Mesendoderm (in vitro differentiated cells): Measurements from ENCODE around the gene CEP41.

Experiments
- DNase-seq: peaks from one replicate; pipeline ENCODE4 v3.0.0; 2013
- H2AK5ac ChIP-seq: 2 replicates; pipeline ENCODE4 v1.6.1; 2013; ENCODE audit warnings: low read length, inconsistent platforms
- H2BK120ac ChIP-seq: 2 replicates; pipeline ENCODE4 v1.6.1; 2013; ENCODE audit warnings: low read depth, mild to moderate bottlenecking, low read length, moderate library complexity, mixed read lengths
- H2BK15ac ChIP-seq: replicated peaks from 2 replicates; pipeline ENCODE4 v1.6.1; 2013; ENCODE audit warnings: low read depth, mild to moderate bottlenecking, moderate library complexity
- H2BK5ac ChIP-seq: 2 replicates; pipeline ENCODE4 v1.6.1; 2013; ENCODE audit warnings: low read length, inconsistent platforms
- H3K18ac ChIP-seq: 2 replicates; pipeline ENCODE4 v1.6.1; 2013; ENCODE audit warnings: mild to moderate bottlenecking, low read length, mixed read lengths
- H3K23ac ChIP-seq: one replicate; pipeline ENCODE4 v1.6.1; 2013; ENCODE audit warnings: low read length
- H3K27ac ChIP-seq: 2 replicates; pipeline ENCODE4 v1.5.1; 2013; ENCODE audit warnings: low read depth, mild to moderate bottlenecking, inconsistent platforms, low read length, moderate library complexity
- H3K27me3 ChIP-seq: 2 replicates; pipeline ENCODE4 v1.6.1; 2013; ENCODE audit warnings: low read length, control low read depth, mild to moderate bottlenecking, inconsistent platforms; ENCODE audit not compliant: insufficient read depth, poor library complexity
- H3K36me3 ChIP-seq: 2 replicates; pipeline ENCODE4 v1.6.1; 2013; ENCODE audit warnings: low read length, inconsistent platforms; ENCODE audit not compliant: control insufficient read depth, insufficient read depth
- H3K4ac ChIP-seq: one replicate; pipeline ENCODE4 v1.6.1; 2013; ENCODE audit warnings: low read depth, mild to moderate bottlenecking, low read length, moderate library complexity
- H3K4me1 ChIP-seq: 2 replicates; pipeline ENCODE4 v1.6.1; 2013; ENCODE audit warnings: low read depth, low read length, inconsistent platforms; ENCODE audit not compliant: control insufficient read depth
- H3K4me2 ChIP-seq: 2 replicates; pipeline ENCODE4 v1.6.1; 2013; ENCODE audit warnings: low read length
- H3K4me3 ChIP-seq: 2 replicates; pipeline ENCODE4 v1.5.1; 2013; ENCODE audit warnings: mild to moderate bottlenecking, low read length
- H3K56ac ChIP-seq: one replicate; pipeline ENCODE4 v1.6.1; 2013; ENCODE audit warnings: low read length
- H3K79me1 ChIP-seq: 2 replicates; pipeline ENCODE4 v1.6.1; 2013; ENCODE audit warnings: low read length, inconsistent platforms
- H3K79me2 ChIP-seq: 2 replicates; pipeline ENCODE4 v1.6.1; 2013; ENCODE audit warnings: mild to moderate bottlenecking, low read length; ENCODE audit not compliant: control insufficient read depth, insufficient read depth
- H3K9ac ChIP-seq: 2 replicates; pipeline ENCODE4 v1.6.1; 2013; ENCODE audit warnings: low read length, inconsistent platforms
- H4K5ac ChIP-seq: one replicate; pipeline ENCODE4 v1.6.1; 2013; ENCODE audit warnings: low read length
- H4K8ac ChIP-seq: one replicate; pipeline ENCODE4 v1.6.1; 2013; ENCODE audit warnings: low read depth, mild to moderate bottlenecking, control low read depth, low read length, moderate library complexity
- WGBS: extraction: QIAGEN DNeasy Blood & Tissue Kit; methylation state at CpG from one replicate; pipeline ENCODE4 v1.1.7; 2013; ENCODE audit warnings: low lambda C conversion rate, missing lambda C conversion rate; ENCODE audit not compliant: insufficient coverage; ENCODE audit errors: extremely low coverage; 5-methylcytosine and 5-hydroxymethylcytosine counted together

Gene CEP41

DNA sequence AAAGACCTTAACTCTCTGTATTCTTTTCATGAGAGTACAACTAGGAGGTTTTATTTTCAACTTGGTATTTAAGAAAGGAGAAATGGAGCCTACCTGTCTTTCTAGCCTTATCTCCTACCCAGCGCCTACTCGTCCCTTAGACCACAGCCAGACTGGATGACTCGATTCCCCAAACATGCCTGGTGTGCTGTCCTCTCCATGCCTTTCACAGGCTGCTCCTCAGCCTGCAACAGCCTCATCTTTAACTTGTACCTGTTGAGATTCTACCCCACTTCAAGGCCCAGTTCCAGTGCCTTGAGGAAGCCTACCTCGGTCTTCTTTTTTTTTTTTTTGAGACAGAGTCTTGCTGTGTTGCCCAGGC is 31.1 kb downstream of the CEP41 start:
- Histone ChIP-seq H4K5ac (no peak overlapping the region), H3K56ac (no peak overlapping the region), H3K27me3 (no peaks in the 10 kb centered on the region), H3K4me2 (no peak overlapping the region), H2AK5ac (no peak overlapping the region), H3K4ac (no peak overlapping the region), H3K18ac (no peak overlapping the region), H3K23ac (no peak overlapping the region), H3K79me1 (no peaks in the 10 kb centered on the region), H3K79me2 (no peaks in the 10 kb centered on the region), H3K36me3 (no peaks in the 10 kb centered on the region), H3K4me3 (no peak overlapping the region), H3K4me1 (no peaks in the 10 kb centered on the region), H2BK120ac (no peak overlapping the region), H4K8ac (no peak overlapping the region), H2BK5ac (no peak overlapping the region), H3K9ac (no peak overlapping the region), H3K27ac (no peak overlapping the region), H2BK15ac (no peak overlapping the region)
- DNase-seq, result no peak
- no CpG with 5 or more reads among the region's 4 CpGs for WGBS

DNA sequence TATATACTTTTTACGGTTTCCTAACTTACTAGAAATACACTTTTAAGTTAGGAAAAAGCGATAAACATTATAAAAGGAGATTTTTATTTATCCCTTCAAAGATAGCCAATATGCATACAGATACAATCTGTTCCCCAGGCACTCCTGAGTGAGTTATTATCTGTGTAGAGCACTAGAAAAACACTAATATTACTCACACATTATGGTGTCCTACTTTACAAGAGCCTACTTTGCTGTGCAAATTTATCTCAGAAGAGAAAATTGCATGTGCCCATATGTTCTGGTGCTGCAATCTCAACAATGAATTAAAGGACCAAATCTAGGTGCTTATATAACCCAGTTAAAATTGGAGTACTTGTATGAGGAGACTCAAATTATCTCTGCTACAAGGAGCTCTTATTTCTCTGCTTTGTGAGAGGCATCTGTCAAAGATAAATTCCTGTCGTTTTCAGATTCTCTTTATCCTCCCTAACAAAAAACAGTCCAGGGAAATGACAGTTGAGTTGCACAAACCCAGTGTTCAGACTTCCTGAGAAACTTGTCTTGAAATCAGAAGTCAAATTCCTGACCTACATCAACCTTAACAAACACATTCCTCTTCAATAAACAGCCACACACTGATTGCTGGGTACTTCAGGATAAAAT is 31.6 kb downstream of the CEP41 start:
- no peak overlapping the region for H4K8ac ChIP-seq
- WGBS, result no CpG with 5 or more reads among the region's 3 CpGs
- H3K23ac ChIP-seq, result no peak overlapping the region
- no peaks in the 10 kb centered on the region for H3K4me1 ChIP-seq
- no peak overlapping the region for H3K9ac ChIP-seq
- no peak overlapping the region for H2BK15ac ChIP-seq
- no peaks in the 10 kb centered on the region for H3K36me3 ChIP-seq
- no peak overlapping the region for H3K18ac ChIP-seq
- H3K79me2 ChIP-seq, result no peaks in the 10 kb centered on the region
- no peak overlapping the region for H3K4me2 ChIP-seq
- H3K79me1 ChIP-seq, result no peaks in the 10 kb centered on the region
- H4K5ac ChIP-seq, result no peak overlapping the region
- no peak overlapping the region for H3K27ac ChIP-seq
- DNase-seq, result no peak
- no peak overlapping the region for H3K4ac ChIP-seq
- H2BK120ac ChIP-seq, result no peak overlapping the region
- no peak overlapping the region for H3K56ac ChIP-seq
- no peak overlapping the region for H3K4me3 ChIP-seq
- no peaks in the 10 kb centered on the region for H3K27me3 ChIP-seq
- no peak overlapping the region for H2AK5ac ChIP-seq
- no peak overlapping the region for H2BK5ac ChIP-seq

DNA sequence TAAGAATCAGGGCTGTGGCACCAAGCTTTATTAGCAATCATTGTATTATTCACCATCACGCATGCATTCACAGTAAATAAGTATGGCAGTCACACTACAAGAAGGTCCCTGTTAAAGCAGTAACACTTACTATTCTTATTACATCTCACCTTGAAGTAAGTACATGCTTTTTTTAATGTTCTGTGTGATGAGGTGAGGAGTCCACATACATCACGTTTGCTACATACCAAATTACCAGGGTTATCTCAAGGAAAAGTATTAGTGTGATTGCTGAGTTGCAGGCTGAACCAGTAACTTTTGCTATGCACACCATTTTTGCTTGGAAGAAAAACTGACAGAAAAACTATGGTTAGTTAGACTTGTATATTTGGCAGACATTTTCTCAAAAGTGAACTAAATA is 35.8 kb downstream of the CEP41 start:
- Histone ChIP-seq H3K27ac (no peak overlapping the region), H3K4me1 (no peaks in the 10 kb centered on the region), H3K79me2 (no peaks in the 10 kb centered on the region), H3K9ac (no peak overlapping the region), H2AK5ac (no peak overlapping the region), H4K5ac (no peak overlapping the region), H3K23ac (no peak overlapping the region), H3K18ac (no peak overlapping the region), H2BK5ac (no peak overlapping the region), H3K4me2 (no peak overlapping the region), H2BK15ac (no peak overlapping the region), H3K4me3 (no peak overlapping the region), H4K8ac (no peak overlapping the region), H3K4ac (no peak overlapping the region), H3K79me1 (no peaks in the 10 kb centered on the region), H3K27me3 (no peaks in the 10 kb centered on the region), H2BK120ac (no peak overlapping the region), H3K56ac (no peak overlapping the region), H3K36me3 (no peaks in the 10 kb centered on the region)
- no peak for DNase-seq
- no CpG with 5 or more reads among the region's 2 CpGs for WGBS

DNA sequence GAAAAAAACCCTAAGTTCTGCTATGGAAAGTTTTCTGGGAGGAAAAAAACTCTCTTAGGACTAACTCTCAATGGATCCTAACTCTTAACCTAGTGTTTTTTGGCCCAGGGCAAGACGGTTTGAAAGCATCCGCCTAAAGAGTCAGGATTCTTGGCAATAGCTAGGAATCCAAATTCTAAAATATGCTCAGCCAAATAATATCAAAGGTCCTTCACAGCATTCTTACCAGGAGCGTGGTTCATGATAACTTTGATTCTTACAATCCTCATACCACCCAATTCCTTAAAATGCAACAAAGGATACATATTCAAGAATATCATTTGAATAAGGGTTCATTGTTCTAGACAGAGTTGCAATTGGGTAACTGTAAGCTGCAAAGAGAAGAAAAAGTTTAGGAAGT is 39.2 kb downstream of the CEP41 start:
- Histone ChIP-seq H2BK120ac (no peak overlapping the region), H3K4me1 (no peaks in the 10 kb centered on the region), H2BK5ac (no peak overlapping the region), H3K27ac (no peak overlapping the region), H3K9ac (no peak overlapping the region), H4K5ac (no peak overlapping the region), H3K56ac (no peak overlapping the region), H3K79me2 (no peaks in the 10 kb centered on the region), H3K79me1 (no peaks in the 10 kb centered on the region), H4K8ac (no peak overlapping the region), H3K18ac (no peak overlapping the region), H3K4me2 (no peak overlapping the region), H2AK5ac (no peak overlapping the region), H3K4me3 (no peak overlapping the region), H3K36me3 (no peaks in the 10 kb centered on the region), H3K27me3 (no peaks in the 10 kb centered on the region), H2BK15ac (no peak overlapping the region), H3K4ac (no peak overlapping the region), H3K23ac (no peak overlapping the region)
- no CpG with 5 or more reads among the region's 3 CpGs for WGBS
- no peak for DNase-seq

DNA sequence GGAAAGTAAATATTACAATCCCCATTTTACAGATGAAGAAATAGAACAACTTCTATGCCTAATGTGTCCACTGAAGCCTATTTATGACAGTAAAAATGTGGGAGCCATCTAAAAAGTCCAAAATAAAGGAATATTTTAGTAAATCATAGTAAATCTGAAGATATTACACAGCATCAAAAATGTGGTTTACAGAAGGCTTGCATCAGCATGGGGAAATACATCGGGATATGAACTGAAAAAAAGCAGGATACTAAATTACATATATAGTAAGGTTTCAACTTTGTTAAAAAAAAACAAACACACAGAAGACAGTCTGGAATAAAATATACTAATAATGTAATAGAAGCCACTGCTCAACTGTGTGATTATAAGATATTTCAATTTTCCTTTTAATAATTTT is 39.7 kb downstream of the CEP41 start:
- no peak overlapping the region for H3K56ac ChIP-seq
- no peak overlapping the region for H3K18ac ChIP-seq
- no peak overlapping the region for H3K23ac ChIP-seq
- H3K27ac ChIP-seq, result no peak overlapping the region
- no peak overlapping the region for H4K8ac ChIP-seq
- H3K79me2 ChIP-seq, result no peaks in the 10 kb centered on the region
- H2BK5ac ChIP-seq, result no peak overlapping the region
- no peak overlapping the region for H3K4ac ChIP-seq
- DNase-seq, result no peak
- no peak overlapping the region for H3K9ac ChIP-seq
- no peak overlapping the region for H2BK15ac ChIP-seq
- no CpG with 5 or more reads among the region's 1 CpG for WGBS
- no peaks in the 10 kb centered on the region for H3K4me1 ChIP-seq
- H3K36me3 ChIP-seq, result no peaks in the 10 kb centered on the region
- no peak overlapping the region for H3K4me3 ChIP-seq
- H3K4me2 ChIP-seq, result no peak overlapping the region
- H4K5ac ChIP-seq, result no peak overlapping the region
- no peak overlapping the region for H2BK120ac ChIP-seq
- no peak overlapping the region for H2AK5ac ChIP-seq
- no peaks in the 10 kb centered on the region for H3K79me1 ChIP-seq
- H3K27me3 ChIP-seq, result no peaks in the 10 kb centered on the region

DNA sequence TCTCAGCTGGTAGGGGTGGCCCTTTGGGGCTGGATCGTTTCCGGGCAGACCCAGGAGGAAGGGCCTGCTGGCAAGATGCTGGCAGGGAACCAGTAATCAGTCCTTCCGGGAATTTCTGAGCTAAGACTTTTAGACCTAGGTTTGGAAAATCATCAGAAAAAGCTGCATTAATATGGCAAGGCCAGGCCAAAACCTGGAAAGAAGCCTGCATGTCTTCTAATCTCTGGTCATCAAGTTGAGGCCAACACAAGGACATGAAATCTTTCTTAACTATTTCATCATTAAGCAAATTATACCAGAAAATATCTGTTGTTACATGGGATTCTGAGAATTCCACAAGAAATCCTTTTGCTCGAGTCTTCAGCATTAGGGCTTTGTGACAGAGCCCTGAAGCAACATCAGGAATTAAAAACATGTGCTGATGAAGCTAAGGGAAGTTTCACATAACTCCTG is 40.7 kb downstream of the CEP41 start:
- H2BK120ac ChIP-seq, result no peak overlapping the region
- no peak overlapping the region for H3K4me3 ChIP-seq
- H3K56ac ChIP-seq, result no peak overlapping the region
- no peak overlapping the region for H3K23ac ChIP-seq
- WGBS, result no CpG with 5 or more reads among the region's 4 CpGs
- no peak overlapping the region for H2AK5ac ChIP-seq
- H3K79me1 ChIP-seq, result no peaks in the 10 kb centered on the region
- no peak overlapping the region for H3K27ac ChIP-seq
- no peaks in the 10 kb centered on the region for H3K4me1 ChIP-seq
- no peak overlapping the region for H3K9ac ChIP-seq
- H3K18ac ChIP-seq, result no peak overlapping the region
- H3K4me2 ChIP-seq, result no peak overlapping the region
- no peaks in the 10 kb centered on the region for H3K27me3 ChIP-seq
- H4K5ac ChIP-seq, result no peak overlapping the region
- H3K4ac ChIP-seq, result no peak overlapping the region
- DNase-seq, result no peak
- no peak overlapping the region for H4K8ac ChIP-seq
- no peaks in the 10 kb centered on the region for H3K36me3 ChIP-seq
- no peak overlapping the region for H2BK15ac ChIP-seq
- no peaks in the 10 kb centered on the region for H3K79me2 ChIP-seq
- H2BK5ac ChIP-seq, result no peak overlapping the region
